Stimulated activated naive CD8-positive, alpha-beta T cell treated with anti-CD3 and anti-CD28 coated beads, Interleukin-15, Interleukin-2, amounts not matched to agents 100 ng/mL and 50 ng/mL, for 24 hours (primary cell): ENCODE measurements around the gene PLA2G7.
"Not testable (repeated sequence)": the region's sequence is repeated elsewhere in the genome, so short reads cannot be mapped to it uniquely, and the experiment has no call there.

ENCODE experiments used
- H3K27ac Mint-ChIP-seq: one replicate; pipeline ENCODE4 v1.8.0; 2021; ENCODE audit warnings: mild to moderate bottlenecking, mixed read lengths
- H3K27me3 Mint-ChIP-seq: one replicate; pipeline ENCODE4 v1.8.0; 2021; ENCODE audit warnings: mixed read lengths
- H3K36me3 Mint-ChIP-seq: one replicate; pipeline ENCODE4 v1.8.0; 2021; ENCODE audit warnings: low read depth, mixed read lengths
- H3K4me1 Mint-ChIP-seq: one replicate; pipeline ENCODE4 v1.8.0; 2021; ENCODE audit warnings: low read depth, mixed read lengths
- H3K4me3 Mint-ChIP-seq: one replicate; pipeline ENCODE4 v1.8.0; 2021; ENCODE audit warnings: mild to moderate bottlenecking, mixed read lengths
- H3K9me3 Mint-ChIP-seq: one replicate; pipeline ENCODE4 v1.8.0; 2021; ENCODE audit warnings: mixed read lengths

The PLA2G7 gene

GRCh38 chr6:46734867-46735719 lies at the start of gene PLA2G7:
Gene PLA2G7 (minus strand): TSS chr6:46735375. CDS start chr6:46722891, 12,484 bp downstream.
- Mint-ChIP-seq H3K4me1 (peaks cover 4% of the 10 kb centered on the region), H3K9me3 (no peaks in the 10 kb centered on the region), H3K27me3 (peaks cover 75% of the 10 kb centered on the region), H3K27ac (no peak within 1 kb of the TSS), H3K36me3 (no peaks in the 10 kb centered on the region), H3K4me3 (peak within 1 kb of the TSS; percentile 57)

- Mint-ChIP-seq H3K36me3 (no peaks in the 10 kb centered on the region), H3K27ac (no peak overlapping the region), H3K27me3 (peaks cover 15% of the 10 kb centered on the region), H3K9me3 (no peaks in the 10 kb centered on the region), H3K4me3 (no peak overlapping the region), H3K4me1 (no peaks in the 10 kb centered on the region)
Observed at GRCh38 chr6:46784535-46784934, 49.4 kb upstream of the PLA2G7 start.

GRCh38 chr6:46781478-46782378 lies 46.6 kb upstream of the PLA2G7 start:
- Mint-ChIP-seq H3K9me3 (no peaks in the 10 kb centered on the region), H3K4me3 (no peak overlapping the region), H3K36me3 (no peaks in the 10 kb centered on the region), H3K27me3 (peaks cover 14% of the 10 kb centered on the region), H3K4me1 (no peaks in the 10 kb centered on the region), H3K27ac (no peak overlapping the region)

- Mint-ChIP-seq H3K4me3 (no peak overlapping the region), H3K9me3 (no peaks in the 10 kb centered on the region), H3K27ac (no peak overlapping the region), H3K4me1 (no peaks in the 10 kb centered on the region), H3K36me3 (no peaks in the 10 kb centered on the region), H3K27me3 (peaks cover 4% of the 10 kb centered on the region)
Observed at GRCh38 chr6:46777476-46778346, 42.5 kb upstream of the PLA2G7 start.

- Mint-ChIP-seq H3K9me3 (no peaks in the 10 kb centered on the region), H3K36me3 (no peaks in the 10 kb centered on the region), H3K27ac (no peak overlapping the region), H3K27me3 (peaks cover 4% of the 10 kb centered on the region), H3K4me3 (no peak overlapping the region), H3K4me1 (no peaks in the 10 kb centered on the region)
Observed at GRCh38 chr6:46776070-46776712, 41.0 kb upstream of the PLA2G7 start.

- H3K36me3 Mint-ChIP-seq, H3K9me3 Mint-ChIP-seq, H3K4me3 Mint-ChIP-seq, H3K27ac Mint-ChIP-seq, H3K27me3 Mint-ChIP-seq, H3K4me1 Mint-ChIP-seq: not testable (repeated sequence)
Observed at GRCh38 chr6:46774736-46775135, 39.6 kb upstream of the PLA2G7 start.

GRCh38 chr6:46773201-46773855 lies 38.2 kb upstream of the PLA2G7 start:
- Mint-ChIP-seq H3K27ac (no peak overlapping the region), H3K36me3 (no peaks in the 10 kb centered on the region), H3K4me1 (no peaks in the 10 kb centered on the region), H3K9me3 (no peaks in the 10 kb centered on the region), H3K4me3 (no peak overlapping the region), H3K27me3 (peaks cover 8% of the 10 kb centered on the region)

GRCh38 chr6:46772762-46773161 lies 37.6 kb upstream of the PLA2G7 start:
- Mint-ChIP-seq H3K36me3 (no peaks in the 10 kb centered on the region), H3K9me3 (no peaks in the 10 kb centered on the region), H3K4me3 (no peak overlapping the region), H3K27me3 (peaks cover 10% of the 10 kb centered on the region), H3K4me1 (no peaks in the 10 kb centered on the region), H3K27ac (no peak overlapping the region)

- Mint-ChIP-seq H3K4me1 (no peaks in the 10 kb centered on the region), H3K9me3 (no peaks in the 10 kb centered on the region), H3K4me3 (no peak overlapping the region), H3K27ac (no peak overlapping the region), H3K27me3 (peaks cover 14% of the 10 kb centered on the region), H3K36me3 (no peaks in the 10 kb centered on the region)
Observed at GRCh38 chr6:46772016-46772415, 36.8 kb upstream of the PLA2G7 start.

- Mint-ChIP-seq H3K4me3 (no peak overlapping the region), H3K4me1 (no peaks in the 10 kb centered on the region), H3K36me3 (no peaks in the 10 kb centered on the region)
Observed at GRCh38 chr6:46764961-46765360, 29.8 kb upstream of the PLA2G7 start.

GRCh38 chr6:46764280-46764679 lies 29.1 kb upstream of the PLA2G7 start:
- H3K27me3 Mint-ChIP-seq = peaks cover 19% of the 10 kb centered on the region
- H3K4me3 Mint-ChIP-seq, H3K4me1 Mint-ChIP-seq, H3K9me3 Mint-ChIP-seq, H3K36me3 Mint-ChIP-seq, H3K27ac Mint-ChIP-seq: not testable (repeated sequence)

More at GRCh38 chr6:46764961-46765360, 29.8 kb upstream of the PLA2G7 start:
- no peak overlapping the region for H3K27ac Mint-ChIP-seq
- peaks cover 19% of the 10 kb centered on the region for H3K27me3 Mint-ChIP-seq
- H3K9me3 Mint-ChIP-seq = no peaks in the 10 kb centered on the region

GRCh38 chr6:46763466-46763865 lies 28.3 kb upstream of the PLA2G7 start:
- H3K36me3 Mint-ChIP-seq = no peaks in the 10 kb centered on the region
- no peaks in the 10 kb centered on the region for H3K9me3 Mint-ChIP-seq
- no peak overlapping the region for H3K4me3 Mint-ChIP-seq
- H3K4me1 Mint-ChIP-seq = no peaks in the 10 kb centered on the region
- H3K27me3 Mint-ChIP-seq = peaks cover 19% of the 10 kb centered on the region
- H3K27ac Mint-ChIP-seq = no peak overlapping the region

GRCh38 chr6:46760925-46761324 lies 25.8 kb upstream of the PLA2G7 start:
- H3K4me3 Mint-ChIP-seq = no peak overlapping the region
- no peaks in the 10 kb centered on the region for H3K9me3 Mint-ChIP-seq
- H3K27ac Mint-ChIP-seq = no peak overlapping the region
- H3K36me3 Mint-ChIP-seq = no peaks in the 10 kb centered on the region
- H3K4me1 Mint-ChIP-seq = no peaks in the 10 kb centered on the region
- H3K27me3 Mint-ChIP-seq = peaks cover 14% of the 10 kb centered on the region
